Measurements from ENCODE around the gene RAB5B. TPM values are rescaled to one million over a fixed set of nuclear protein-coding genes. Genes with fewer than 3 reads are reported as not detected.

Gene RAB5B
- total RNA-seq, 1 donor, result 75.2 TPM

- H3K4me3 ChIP-seq (ENCODE audit: low read depth, low read length), result no peak overlapping the region
- no peak for TF ChIP-seq CTCF (IDR thresholded peaks at IDR 0.05; ENCODE audit: insufficient read depth, low read length)
- DNase-seq (ENCODE audit: low read depth), result no peak
Measured at GRCh38 chr12:55929306-55929791, 44.5 kb upstream of the RAB5B start.

GRCh38 chr12:55930771-55931316 lies 43.0 kb upstream of the RAB5B start, which contains the start of gene DGKA:
DGKA (plus strand) TSS chr12:55931162; CDS start chr12:55936504, 5,342 bp downstream.
- peak within 1 kb of the TSS; percentile 86 for H3K4me3 ChIP-seq (ENCODE audit: low read depth, low read length)
- peak; percentile 72 for TF ChIP-seq CTCF (IDR thresholded peaks at IDR 0.05; ENCODE audit: insufficient read depth, low read length)
- DNase-seq (ENCODE audit: low read depth), result peak; percentile 89

- H3K4me3 ChIP-seq (ENCODE audit: low read depth, low read length), result peak overlapping the region; percentile 86
- TF ChIP-seq CTCF (IDR thresholded peaks at IDR 0.05; ENCODE audit: insufficient read depth, low read length), result no peak
- no peak for DNase-seq (ENCODE audit: low read depth)
Measured at GRCh38 chr12:55931317-55931779, 42.5 kb upstream of the RAB5B start.

GRCh38 chr12:55931780-55932550 lies 41.9 kb upstream of the RAB5B start:
- peak; percentile 32 for DNase-seq (ENCODE audit: low read depth)
- H3K4me3 ChIP-seq (ENCODE audit: low read depth, low read length), result peak overlapping the region; percentile 86
- TF ChIP-seq CTCF (IDR thresholded peaks at IDR 0.05; ENCODE audit: insufficient read depth, low read length), result no peak

- peak overlapping the region; percentile 86 for H3K4me3 ChIP-seq (ENCODE audit: low read depth, low read length)
- no peak for TF ChIP-seq CTCF (IDR thresholded peaks at IDR 0.05; ENCODE audit: insufficient read depth, low read length)
- DNase-seq (ENCODE audit: low read depth), result peak; percentile 40
Measured at GRCh38 chr12:55932551-55932910, 41.3 kb upstream of the RAB5B start.

- peak overlapping the region; percentile 86 for H3K4me3 ChIP-seq (ENCODE audit: low read depth, low read length)
- DNase-seq (ENCODE audit: low read depth), result peak; percentile 39
- TF ChIP-seq CTCF (IDR thresholded peaks at IDR 0.05; ENCODE audit: insufficient read depth, low read length), result no peak
Measured at GRCh38 chr12:55933169-55933798, 40.6 kb upstream of the RAB5B start.
